HG02885 (cell line): ENCODE measurements around the gene SPRR1B.
"Not testable (repeated sequence)": the region's sequence is repeated elsewhere in the genome, so short reads cannot be mapped to it uniquely, and the experiment has no call there.

Experiments
- ATAC-seq: cut with Tn5 transposase; IDR thresholded peaks from one replicate; pipeline ENCODE4 v1.9.1; 2021; ENCODE audit warnings: mild to moderate bottlenecking; ENCODE audit not compliant: unreplicated experiment, poor library complexity

Gene SPRR1B

DNA sequence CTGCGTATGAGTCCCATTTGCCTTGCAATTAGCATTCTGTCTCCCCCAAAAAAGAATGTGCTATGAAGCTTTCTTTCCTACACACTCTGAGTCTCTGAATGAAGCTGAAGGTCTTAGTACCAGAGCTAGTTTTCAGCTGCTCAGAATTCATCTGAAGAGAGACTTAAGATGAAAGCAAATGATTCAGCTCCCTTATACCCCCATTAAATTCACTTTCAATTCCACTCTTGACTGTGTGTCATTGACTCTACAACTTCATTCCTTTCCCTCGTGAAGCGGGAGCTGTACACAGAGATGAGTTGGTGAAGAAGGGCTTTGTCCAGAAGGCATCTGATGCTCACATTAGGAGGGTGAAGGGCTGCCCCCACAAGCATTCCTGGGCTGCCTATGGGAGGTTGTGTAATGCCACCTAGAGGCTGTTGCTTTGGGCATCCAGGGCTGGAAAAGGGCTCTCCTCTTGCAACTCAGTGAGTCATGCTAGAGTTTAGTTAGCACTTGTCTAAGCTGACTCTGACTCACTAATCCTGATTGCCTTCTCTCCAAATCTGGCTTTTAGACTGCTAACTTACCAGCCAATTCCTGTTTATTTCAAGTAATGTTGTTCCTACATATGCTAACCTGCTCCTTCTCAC lies 1.8 kb downstream of the SPRR1B start:
- no peak for ATAC-seq

DNA sequence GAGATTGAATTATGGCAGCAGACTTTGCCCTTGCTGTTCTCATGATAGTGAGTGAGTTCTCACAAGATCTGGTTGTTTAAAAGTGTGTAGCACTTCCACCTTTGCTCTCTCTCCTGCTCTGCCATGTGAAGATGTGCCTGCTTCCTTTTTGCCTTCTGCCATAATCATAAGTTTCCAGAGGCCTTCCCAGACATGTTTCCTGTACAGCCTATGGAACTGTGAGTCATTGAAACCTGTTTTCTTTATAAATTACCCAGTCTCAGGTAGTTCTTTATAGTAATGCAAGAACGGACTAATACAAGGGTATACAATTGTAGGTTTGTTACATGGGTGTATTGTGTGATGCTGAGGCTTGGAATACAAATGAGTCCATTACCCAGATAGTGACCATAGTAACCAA lies 4.2 kb downstream of the SPRR1B start:
- ATAC-seq = no peak

DNA sequence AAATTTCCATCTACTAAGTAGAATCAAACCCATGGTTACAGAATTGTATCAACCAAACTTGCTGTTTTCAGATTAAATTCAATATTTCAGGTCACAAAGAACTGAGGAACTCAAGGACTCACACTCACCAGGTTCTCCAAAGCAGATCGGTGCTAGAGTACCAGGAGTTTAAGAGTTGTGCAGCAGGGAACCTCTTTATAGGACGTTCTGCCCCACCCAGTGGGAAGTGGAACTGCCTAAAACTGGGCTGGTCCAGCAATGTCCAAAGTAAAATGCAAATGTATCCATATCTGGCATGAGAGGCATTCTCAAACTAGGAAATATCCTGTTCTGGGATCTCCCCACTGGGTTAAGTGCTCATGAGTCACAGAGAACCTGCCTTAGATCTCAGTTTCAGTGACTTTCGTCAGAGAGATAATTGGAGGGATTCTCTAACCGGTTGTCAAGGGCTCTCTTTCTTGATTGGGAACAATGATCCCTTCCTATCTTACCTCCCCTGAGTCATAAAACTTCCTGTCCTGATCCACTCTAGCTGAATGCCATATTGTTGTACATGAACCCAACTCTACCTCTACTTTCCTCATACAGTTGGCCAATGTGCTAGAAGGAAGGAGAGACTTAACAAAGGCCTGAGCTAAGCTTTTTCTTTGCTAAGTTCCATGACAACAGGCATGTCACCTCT lies 10.1 kb downstream of the SPRR1B start, which contains the start of gene SPRR2D:
SPRR2D (minus strand) TSS at position 171 of the 682 bp plus-strand sequence. CDS start 774 bp downstream, outside the sequence.
- no peak for ATAC-seq

DNA sequence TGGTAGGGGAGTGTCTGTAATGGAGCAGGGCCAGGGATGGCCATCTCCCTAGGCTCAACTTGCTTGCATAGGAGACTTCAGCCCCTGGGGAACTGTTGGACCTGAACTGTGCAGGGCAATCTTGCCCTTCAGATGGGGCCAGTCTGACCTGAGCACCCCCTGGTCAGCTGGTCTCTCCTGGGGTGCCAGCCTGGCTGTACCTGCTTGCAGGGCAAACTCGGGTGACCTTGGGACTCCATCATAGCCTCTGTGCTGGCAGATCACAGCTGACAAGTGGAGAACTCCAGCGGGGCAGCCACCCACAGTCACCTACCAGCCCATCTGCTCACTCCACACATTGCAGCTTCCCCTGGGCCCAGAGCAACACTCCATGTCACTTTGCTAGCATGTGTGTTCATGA lies 18.2 kb downstream of the SPRR1B start:
- no peak for ATAC-seq

DNA sequence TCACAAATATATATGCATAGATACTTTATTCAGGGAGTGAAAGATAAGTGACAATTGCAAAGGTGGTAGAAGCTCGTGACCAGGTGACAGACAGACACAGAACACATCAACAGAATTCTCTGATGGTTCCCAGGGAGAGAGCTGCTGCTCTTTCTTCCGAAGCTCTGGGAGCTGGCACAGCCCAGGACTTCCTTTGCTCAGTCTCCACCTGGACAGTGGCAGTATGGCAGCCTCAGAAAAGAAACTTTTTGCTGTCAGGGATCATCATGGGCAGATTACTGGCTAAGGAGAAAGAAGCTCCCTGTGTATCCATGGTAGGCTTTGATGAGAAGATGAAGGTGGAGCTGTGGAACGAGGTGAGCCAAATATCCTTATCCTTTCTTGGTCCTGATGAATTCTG lies 25.1 kb downstream of the SPRR1B start:
- ATAC-seq = not testable (repeated sequence)

DNA sequence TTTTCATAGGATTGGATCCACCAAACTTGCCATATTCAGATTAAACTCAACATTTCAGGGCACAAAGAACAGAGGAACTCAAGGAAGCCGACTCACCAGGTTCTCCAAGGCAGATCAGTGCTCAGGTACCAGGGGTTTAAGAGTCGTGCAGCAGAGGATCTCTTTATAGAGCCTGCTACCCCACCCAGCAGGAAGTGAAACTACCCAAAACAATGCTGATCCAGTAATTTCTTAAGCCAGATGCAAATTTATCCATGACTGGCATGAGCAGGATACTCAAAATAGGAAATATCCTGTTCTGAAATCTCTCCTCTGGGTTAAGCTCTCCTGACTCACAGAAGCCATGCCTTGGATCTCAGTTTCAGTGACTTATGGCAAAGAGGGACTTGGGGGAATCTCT lies 26.4 kb downstream of the SPRR1B start, which contains the start of gene SPRR2A:
SPRR2A (minus strand) TSS at position 138 of the 400 bp plus-strand sequence. CDS start 777 bp downstream, outside the sequence.
- no peak for ATAC-seq

DNA sequence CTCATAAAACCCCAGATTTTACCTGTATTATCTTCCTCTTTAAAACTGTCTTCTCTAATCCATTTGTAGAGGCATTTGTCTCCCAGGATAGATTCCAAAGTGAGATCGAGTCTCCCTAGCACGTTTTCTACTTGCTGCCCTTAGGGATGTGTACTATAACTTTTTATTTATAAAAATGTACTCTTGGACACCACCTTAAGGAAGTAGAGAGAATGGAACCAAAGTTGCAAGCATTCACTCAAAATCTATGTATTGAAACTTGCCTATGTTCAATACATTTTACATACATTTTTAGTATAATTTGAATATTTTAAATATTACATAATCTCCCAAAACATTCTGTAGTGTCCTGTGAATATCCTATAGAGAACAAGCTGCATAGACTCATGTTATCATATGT lies 27.2 kb downstream of the SPRR1B start:
- no peak for ATAC-seq

DNA sequence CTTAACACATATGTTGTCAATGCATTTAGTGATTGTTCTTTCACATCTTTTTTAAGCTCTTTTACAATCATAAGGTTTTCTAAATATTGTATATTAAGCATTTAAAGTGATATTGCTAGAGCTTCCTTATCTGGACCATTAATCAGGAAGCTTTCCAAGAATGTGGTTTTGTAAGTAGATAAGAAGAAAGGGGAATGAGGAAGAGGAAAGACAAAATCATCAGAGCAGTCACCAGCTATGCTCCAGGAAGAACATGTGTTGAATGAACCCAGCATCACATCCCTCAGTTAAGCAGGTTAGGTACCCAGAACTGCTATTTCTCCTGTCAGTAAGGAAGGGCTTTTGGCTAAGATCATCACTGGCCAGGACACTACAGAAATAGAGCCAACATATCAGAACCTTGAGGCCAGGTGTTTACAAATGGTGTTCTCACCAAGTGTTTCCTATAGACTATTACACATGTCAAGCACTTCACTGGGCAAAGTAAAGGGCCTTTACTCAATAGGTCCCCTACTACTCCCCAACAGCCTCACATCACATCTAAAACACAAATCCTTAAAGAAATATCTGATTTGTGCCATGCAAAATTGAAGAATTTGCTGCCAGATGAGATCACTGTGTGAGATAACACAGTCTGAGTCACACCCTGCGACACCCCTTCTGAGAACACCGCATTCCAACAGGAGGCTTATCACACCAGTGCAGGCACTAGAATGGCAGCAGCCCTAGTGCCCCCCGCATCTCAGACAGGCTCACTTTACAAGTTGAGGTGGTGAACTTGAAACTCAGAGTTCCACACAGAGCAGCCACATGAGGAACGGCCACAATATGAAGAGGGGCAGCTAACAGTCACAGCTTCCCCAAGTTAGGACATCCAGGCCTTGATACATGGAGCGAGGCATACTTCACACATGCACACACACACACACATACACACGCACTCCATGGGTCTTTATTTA lies 28.1 kb downstream of the SPRR1B start:
- no peak for ATAC-seq

DNA sequence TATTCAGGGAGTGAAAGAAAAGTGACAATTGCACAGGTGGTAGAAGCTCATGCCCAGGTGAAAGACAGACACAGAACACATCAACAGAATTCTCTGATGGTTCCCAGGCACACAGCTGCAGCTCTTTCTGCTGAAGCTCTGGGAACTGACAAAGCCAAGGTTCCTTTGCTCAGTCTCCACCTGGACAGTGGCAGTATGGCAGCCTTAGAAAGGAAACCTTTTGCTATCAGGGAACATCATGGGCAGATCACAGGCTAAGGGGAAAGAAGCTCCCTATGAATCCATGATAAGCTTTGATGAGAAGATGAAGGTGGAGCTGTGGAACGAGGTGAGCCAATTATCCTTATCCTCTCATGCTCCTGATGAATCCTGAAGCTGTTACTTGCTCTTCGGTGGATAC lies 39.2 kb downstream of the SPRR1B start:
- no peak for ATAC-seq

DNA sequence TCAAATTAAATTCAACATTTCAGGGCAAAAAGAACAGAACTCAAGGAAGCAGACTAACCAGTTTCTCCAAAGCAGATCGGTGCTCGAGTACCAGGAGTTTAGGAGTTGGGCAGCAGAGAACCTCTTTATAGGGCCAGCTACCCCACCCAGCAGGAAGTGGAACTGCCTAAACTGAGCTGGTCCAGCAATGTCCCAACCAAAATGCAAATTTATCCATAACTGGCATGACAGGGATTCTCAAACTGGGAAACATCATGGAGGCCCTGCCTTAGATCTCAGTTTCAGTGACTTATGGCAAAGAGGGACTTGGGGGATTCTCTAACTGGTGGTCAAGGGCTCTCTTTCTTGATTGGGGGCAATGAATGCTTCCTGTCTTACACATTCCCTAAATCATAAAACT lies 40.5 kb downstream of the SPRR1B start, which contains the start of gene SPRR2B:
SPRR2B (minus strand) TSS at position 101 of the 400 bp plus-strand sequence. CDS start 772 bp downstream, outside the sequence.
- ATAC-seq = no peak

DNA sequence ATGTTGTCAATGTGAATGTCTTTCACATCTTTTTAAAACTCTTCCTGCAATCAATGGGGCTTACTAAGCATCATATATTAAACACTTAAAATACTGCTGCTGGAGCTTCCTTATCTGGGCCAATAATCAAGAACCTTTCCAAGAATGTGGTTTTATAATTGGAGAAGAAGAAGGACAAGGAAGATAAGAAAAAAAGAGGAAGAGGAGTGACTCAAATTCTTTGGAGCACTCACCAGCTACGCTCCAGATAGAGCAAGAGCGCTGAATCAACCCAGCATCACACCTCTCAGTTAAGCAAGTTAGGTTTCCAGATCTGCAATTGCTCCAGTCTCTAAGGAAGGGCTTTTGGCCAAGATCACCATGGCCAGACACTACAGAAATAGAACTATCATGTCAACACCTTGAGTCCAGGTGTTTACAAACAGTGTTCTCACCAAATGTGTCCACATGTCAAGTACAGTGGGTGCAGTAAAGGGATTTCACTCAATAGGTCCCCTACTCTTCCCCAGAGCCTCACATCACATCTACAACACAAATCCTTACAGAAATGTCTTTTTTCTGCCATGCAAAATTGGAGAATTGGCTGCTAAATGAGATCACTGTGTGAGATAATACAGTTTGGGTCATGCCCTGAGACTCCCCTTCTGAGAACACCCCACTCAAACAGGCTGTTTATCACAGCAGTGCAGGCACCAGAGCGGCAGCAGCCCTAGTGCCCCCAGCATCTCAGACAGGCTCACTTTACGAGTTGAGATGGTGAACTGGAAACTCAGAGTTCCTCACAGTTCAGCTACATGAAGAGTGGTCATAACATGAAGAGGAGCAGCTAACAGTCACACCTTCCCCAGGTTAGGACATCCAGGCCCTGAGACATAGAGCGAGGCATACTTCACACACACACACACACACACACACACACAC lies 42.1 kb downstream of the SPRR1B start:
- ATAC-seq = no peak

DNA sequence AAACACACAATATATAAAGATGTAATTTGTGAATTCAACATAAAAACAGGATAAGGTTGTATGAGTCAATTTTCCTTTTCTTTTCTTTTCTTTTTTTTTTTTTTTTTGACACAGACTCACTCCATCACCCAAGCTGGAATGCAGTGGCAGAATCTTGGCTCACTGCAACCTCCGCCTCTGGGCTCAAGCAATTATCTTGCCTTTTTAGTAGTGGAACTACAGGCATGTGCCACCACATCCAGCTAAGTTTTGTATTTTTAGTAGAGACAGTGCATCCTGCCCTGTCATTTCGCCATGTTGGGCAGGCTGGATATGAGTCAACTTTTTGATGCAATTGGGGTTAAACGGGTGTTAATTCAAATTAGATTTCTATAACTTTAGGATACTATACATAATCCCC lies 50.7 kb downstream of the SPRR1B start:
- ATAC-seq = no peak
